NB4 (cell line): ENCODE results near the gene PTX3.

Experiments used
- CTCF ChIP-seq: IDR thresholded peaks from one replicate; pipeline ENCODE4 v1.5.1; 2012; ENCODE audit warnings: low read depth, low read length
- MYC ChIP-seq: IDR thresholded peaks from 2 replicates; pipeline ENCODE4 v1.6.1; 2011; ENCODE audit warnings: low read depth, low read length
- POLR2A ChIP-seq: IDR thresholded peaks from 2 replicates; pipeline ENCODE4 v1.6.1; 2011; ENCODE audit warnings: mild to moderate bottlenecking; ENCODE audit not compliant: insufficient read length; ENCODE audit errors: extremely low read depth

GRCh38 chr3:157459706-157460105, 23.1 kb downstream of the PTX3 start:
- TF ChIP-seq CTCF (no peak), POLR2A (no peak), MYC (no peak)
